Endothelial cell of umbilical vein (primary cell): Measurements from ENCODE around the gene RBM33. TPM values are rescaled to one million over a fixed set of nuclear protein-coding genes. Genes with fewer than 3 reads are reported as not detected.

Source experiments
- BruUV-seq: library from RNA; stranded (reverse); fragments of 400-500 nt; replicated peaks from 2 replicates; lab custom pipeline; 2021; lab: Mats Ljungman, UMichigan
- CTCF ChIA-PET: fragments of 300-600, 350-600 bp; sonication (Branson Sonifier 250); formaldehyde crosslinking; loops from one replicate; lab custom pipeline; 2021; ENCODE audit warnings: antibody characterized with exemption, inconsistent platforms; lab: Charles Lee
- POLR2A ChIA-PET: fragments of 300-600, 350-600 bp; sonication (Branson Sonifier 250); formaldehyde crosslinking; loops from one replicate; lab custom pipeline; 2021; ENCODE audit warnings: antibody characterized with exemption, inconsistent platforms; lab: Charles Lee
- DNase-seq: peaks from one replicate; pipeline ENCODE4 v3.0.0-alpha.2; 2011; ENCODE audit warnings: low read depth, low spot score
- FAIRE-seq: peaks from 2 replicates; lab custom pipeline; 2011; peaks lifted over from hg19 to GRCh38; lab: Jason Lieb, UNC
- H2AFZ ChIP-seq: 2 replicates; pipeline ENCODE4 v1.6.0; 2012; ENCODE audit warnings: low read depth, low read length, control low read depth, inconsistent platforms
- H3K27ac ChIP-seq: 2 replicates; pipeline ENCODE4 v1.5.1; 2011; ENCODE audit warnings: low read depth, mild to moderate bottlenecking, control low read depth, low read length, moderate library complexity; ENCODE audit not compliant: insufficient read depth
- H3K27me3 ChIP-seq, 2 experiments: 2 replicates each; pipeline versions ENCODE4 v1.6.0 to v1.6.1; 2011; ENCODE audit warnings: low read length in 2 of 2, mixed read lengths in 1 of 2; ENCODE audit not compliant: control insufficient read depth in 2 of 2, insufficient read depth in 2 of 2
- H3K36me3 ChIP-seq, 2 experiments: 2 replicates in 1 of 2; 3 replicates in 1 of 2; pipeline ENCODE4 v1.5.1; 2011; ENCODE audit warnings: low read length in 2 of 2, mild to moderate bottlenecking in 1 of 2, moderate library complexity in 1 of 2; ENCODE audit not compliant: control insufficient read depth in 2 of 2, insufficient read depth in 2 of 2; ENCODE audit errors: extremely low read depth in 1 of 2
- H3K4me1 ChIP-seq: 3 replicates; pipeline ENCODE4 v1.5.1; 2011; ENCODE audit warnings: mild to moderate bottlenecking, low read length; ENCODE audit not compliant: control insufficient read depth, insufficient read depth; ENCODE audit errors: extremely low read depth
- H3K4me2 ChIP-seq: 2 replicates; pipeline ENCODE4 v1.6.1; 2011; ENCODE audit warnings: low read length, control low read depth, mixed read lengths; ENCODE audit not compliant: insufficient read depth
- H3K4me3 ChIP-seq, 3 experiments: fragments of 200-600 bp in 1 of 3; sonication (generic), shearing (Covaris generic) in 1 of 3; replicated peaks in 1 of 3; 2 replicates each; pipeline ENCODE4 v1.5.1; 2011 to 2016; ENCODE audit warnings: control low read depth in 3 of 3, low read length in 3 of 3, mild to moderate bottlenecking in 2 of 3, inconsistent platforms in 1 of 3, low read depth in 1 of 3, moderate library complexity in 1 of 3; ENCODE audit not compliant: insufficient read depth in 1 of 3
- H3K79me2 ChIP-seq: 2 replicates; pipeline ENCODE4 v1.6.0; 2012; ENCODE audit warnings: low read length, inconsistent platforms; ENCODE audit not compliant: control insufficient read depth, insufficient read depth
- H3K9ac ChIP-seq: replicated peaks from 2 replicates; pipeline ENCODE3; 2011; ENCODE audit warnings: low read length, control low read depth; ENCODE audit not compliant: insufficient read depth; ENCODE audit errors: extremely low read depth
- H3K9me1 ChIP-seq: replicated peaks from 3 replicates; pipeline ENCODE4 v1.6.0; 2011; ENCODE audit warnings: mild to moderate bottlenecking, low read length; ENCODE audit not compliant: control insufficient read depth, insufficient read depth; ENCODE audit errors: extremely low read depth
- H3K9me3 ChIP-seq: replicated peaks from 2 replicates; pipeline ENCODE4 v1.5.1; 2012; ENCODE audit warnings: low read length, inconsistent platforms; ENCODE audit not compliant: control insufficient read depth, insufficient read depth
- H4K20me1 ChIP-seq: replicated peaks from 2 replicates; pipeline ENCODE3; 2011; ENCODE audit warnings: mild to moderate bottlenecking, low read length; ENCODE audit not compliant: control insufficient read depth, insufficient read depth; ENCODE audit errors: extremely low read depth
- CTCF ChIP-seq, 2 donors: IDR thresholded peaks; 1 replicate in 1 of 2; 2 replicates in 1 of 2; pipeline ENCODE4 v1.5.1; 2011; ENCODE audit warnings: low read length in 2 of 2, mild to moderate bottlenecking in 2 of 2, moderate library complexity in 2 of 2, control low read depth in 1 of 2, inconsistent platforms in 1 of 2, low read depth in 1 of 2; ENCODE audit not compliant: insufficient read depth in 1 of 2; ENCODE audit errors: extremely low read depth in 1 of 2
- EZH2 ChIP-seq: IDR thresholded peaks from 2 replicates; pipeline ENCODE4 v1.6.1; 2012; ENCODE audit warnings: borderline replicate concordance, low read depth, mild to moderate bottlenecking, moderate library complexity, low read length, inconsistent platforms; ENCODE audit not compliant: severe bottlenecking
- FOS ChIP-seq: IDR thresholded peaks from 2 replicates; pipeline ENCODE4 v1.6.1; 2011; ENCODE audit warnings: mild to moderate bottlenecking, low read length, moderate library complexity, borderline replicate concordance; ENCODE audit not compliant: insufficient read depth
- GATA2 ChIP-seq: IDR thresholded peaks from 2 replicates; pipeline ENCODE4 v1.7.0; 2011; ENCODE audit warnings: low read depth, mild to moderate bottlenecking, moderate library complexity, mixed read lengths, low read length; ENCODE audit not compliant: insufficient read length, insufficient read depth
- JUN ChIP-seq: IDR thresholded peaks from 2 replicates; pipeline ENCODE4 v1.6.1; 2011; ENCODE audit warnings: borderline replicate concordance, low read depth; ENCODE audit not compliant: insufficient read length, insufficient read depth
- MAX ChIP-seq: IDR thresholded peaks from 2 replicates; pipeline ENCODE4 v1.6.1; 2011; ENCODE audit not compliant: insufficient read depth, insufficient read length
- MYC ChIP-seq: IDR thresholded peaks from one replicate; pipeline ENCODE4 v1.6.1; 2011; ENCODE audit warnings: mild to moderate bottlenecking, low read depth, low read length
- POLR2A ChIP-seq: IDR thresholded peaks from 2 replicates; pipeline ENCODE4 v1.6.1; 2012; ENCODE audit warnings: low read depth, mild to moderate bottlenecking, control low read depth, low read length
- POLR2AphosphoS5 ChIP-seq: IDR thresholded peaks from 2 replicates; pipeline ENCODE4 v1.6.1; 2012; ENCODE audit warnings: low read depth, mild to moderate bottlenecking, control low read depth, low read length, moderate library complexity; ENCODE audit not compliant: insufficient read depth
- dilution Hi-C: fragments of 300-500 bp; cut with MboI; formaldehyde crosslinking; loops from one replicate; pipeline ENCODE4 v1.15.0; 2019; ENCODE audit warnings: low sequenced_read_pairs; ENCODE audit not compliant: extremely low pct_ligation_motif_present
- intact Hi-C: fragments of 100-400 bp; cut with micrococcal nuclease; formaldehyde crosslinking; loops from one replicate; pipeline ENCODE4 v1.10.0; 2022
- polyA plus RNA-seq, 4 experiments: library from polyadenylated mRNA; depleted of rRNA in 3 of 4; stranded (reverse) in 3 of 4; unstranded in 1 of 4; fragments of >200 nt; gene quantifications; 2 replicates each; pipeline versions ENCODE4 v1.2.1 to v1.2.3, GENCODE V29; 2011 to 2012; ENCODE audit warnings: missing spikeins in 1 of 4
- total RNA-seq: library from RNA; stranded (reverse); gene quantifications from 2 replicates; pipeline ENCODE4 v1.2.3, GENCODE V29; 2021

Gene RBM33
- total and polyA plus RNA-seq, 2 donors (not counting 3 experiments of a cell fraction or from before 2014, with no cell fraction given): 16.2 to 68.2 TPM

GRCh38 chr7:155604504-155604997 lies 39.9 kb upstream of the RBM33 start:
- Histone ChIP-seq H3K4me3 (no peak overlapping the region), H3K27ac (no peak overlapping the region), H3K4me1 (no peaks in the 10 kb centered on the region), H3K9me3 (no peaks in the 10 kb centered on the region), H2AFZ (no peak overlapping the region), H3K4me2 (no peak overlapping the region), H3K9ac (no peak overlapping the region), H3K27me3 (peaks cover 0 to 5% of the 10 kb centered on the region in 2 experiments), H3K9me1 (no peaks in the 10 kb centered on the region), H3K36me3 (no peaks in the 10 kb centered on the region), H3K79me2 (no peaks in the 10 kb centered on the region), H4K20me1 (no peaks in the 10 kb centered on the region)
- TF ChIP-seq FOS: no peak
- TF ChIP-seq GATA2: no peak
- TF ChIP-seq CTCF (IDR thresholded peaks at IDR 0.05; ENCODE audit: extremely low read depth in 1 of 2, insufficient read depth in 1 of 2, low read depth in 1 of 2, low read length in 2 of 2): no peak
- TF ChIP-seq POLR2A: no peak
- TF ChIP-seq EZH2: no peak
- no peak for TF ChIP-seq JUN
- no peak for TF ChIP-seq MAX
- no peak for TF ChIP-seq MYC
- no peak for TF ChIP-seq POLR2AphosphoS5
- CTCF ChIA-PET: interaction anchor here (0.8 to 1.5 kb wide), 3 partner anchors 9 to 134 kb away, joined by 3 to 4 read pairs (median 3); no protein-coding TSS in a partner anchor
- intact Hi-C loops: no loop called here
- no TSS peak for BruUV-seq
- DNase-seq (no peak), FAIRE-seq (no peak)
- dilution Hi-C loops: no loop called here
- POLR2A ChIA-PET: no interaction called here
